ENCODE data around the gene GTF2E1. TPM values are rescaled to one million over a fixed set of nuclear protein-coding genes. Genes with fewer than 3 reads are reported as not detected.

The GTF2E1 gene
- total RNA-seq, 1 experiment from 2014 or later, result 21.5 TPM

DNA sequence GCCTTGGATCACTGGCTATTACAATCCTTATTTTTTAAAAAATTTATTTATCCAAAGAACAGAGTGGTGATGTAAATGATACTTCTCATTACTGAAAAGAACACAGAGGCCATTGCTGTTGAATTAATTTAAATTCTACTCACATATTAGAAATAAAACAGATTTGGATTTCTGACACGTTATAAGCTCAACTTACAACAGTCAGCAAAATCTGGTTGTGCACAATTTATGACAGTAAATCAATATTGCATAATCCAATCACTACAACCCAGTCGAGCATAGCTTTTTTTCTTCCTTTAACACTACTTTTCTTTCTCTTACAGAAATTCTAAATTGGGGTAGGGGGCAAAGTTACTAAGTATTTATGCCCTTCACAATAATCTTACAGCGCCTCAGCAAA, 43.2 kb upstream of the GTF2E1 start:
- CTCF ChIA-PET, result no interaction called here
- Histone ChIP-seq H3K79me2 (ENCODE audit: insufficient read depth, low read length) (no peaks in the 10 kb centered on the region; the same call in 1 of the 2 replicates), H3K4me1 (ENCODE audit: control insufficient read depth in 1 of 2, insufficient read depth in 2 of 2, low read length in 2 of 2) (no peaks in the 10 kb centered on the region), H2AFZ (ENCODE audit: low read depth, low read length, poor library complexity, severe bottlenecking) (no peak overlapping the region), H3K9me3 (ENCODE audit: control insufficient read depth in 1 of 2, insufficient read depth in 1 of 2, low read depth in 1 of 2, low read length in 2 of 2) (no peaks in the 10 kb centered on the region), H3K9me2 (ENCODE audit: insufficient read depth) (no peaks in the 10 kb centered on the region), H3K4me2 (ENCODE audit: low read length) (no peak overlapping the region), H3K36me3 (ENCODE audit: control insufficient read depth in 1 of 2, insufficient read depth in 2 of 2, low read length in 2 of 2) (no peaks in the 10 kb centered on the region; a peak in 1 of 4 replicates), H3K9ac (ENCODE audit: low read length) (no peak overlapping the region), H3K27ac (ENCODE audit: low read depth, low read length) (no peak overlapping the region), H3K27me3 (ENCODE audit: insufficient read depth, low read length) (no peaks in the 10 kb centered on the region), H4K20me1 (ENCODE audit: insufficient read depth) (no peaks in the 10 kb centered on the region), H3K4me3 (replicated peaks in 1 of 2; ENCODE audit: low read depth in 1 of 2, low read length in 2 of 2) (no peak overlapping the region)
- POLR2A ChIA-PET, result no interaction called here
- TF ChIP-seq CEBPB (IDR thresholded peaks at IDR 0.05; ENCODE audit: low read depth) (no peak), EZH2phosphoT487 (IDR thresholded peaks at IDR 0.05; ENCODE audit: borderline replicate concordance) (no peak), ZBTB33 (IDR thresholded peaks at IDR 0.05; ENCODE audit: extremely low read depth, insufficient replicate concordance, low read length) (no peak), RAD21 (IDR thresholded peaks at IDR 0.05; ENCODE audit: low read depth) (no peak), POLR2AphosphoS5 (IDR thresholded peaks at IDR 0.05; ENCODE audit: low read depth, low read length) (no peak), SP1 (IDR thresholded peaks at IDR 0.05; ENCODE audit: low read depth) (no peak), ATF3 (IDR thresholded peaks at IDR 0.05) (no peak), EGR1 (IDR thresholded peaks at IDR 0.05; ENCODE audit: low read depth) (no peak), CBX3 (IDR thresholded peaks at IDR 0.05; ENCODE audit: low read depth) (no peak), CTCF (IDR thresholded peaks at IDR 0.05 in 2 of 3, conservative IDR thresholded peaks at IDR 0.05 in 1 of 3; ENCODE audit: borderline replicate concordance in 1 of 3, insufficient read depth in 1 of 3, low read depth in 2 of 3, low read length in 2 of 3) (no peak)
- TF ChIP-seq, protein P1, sequence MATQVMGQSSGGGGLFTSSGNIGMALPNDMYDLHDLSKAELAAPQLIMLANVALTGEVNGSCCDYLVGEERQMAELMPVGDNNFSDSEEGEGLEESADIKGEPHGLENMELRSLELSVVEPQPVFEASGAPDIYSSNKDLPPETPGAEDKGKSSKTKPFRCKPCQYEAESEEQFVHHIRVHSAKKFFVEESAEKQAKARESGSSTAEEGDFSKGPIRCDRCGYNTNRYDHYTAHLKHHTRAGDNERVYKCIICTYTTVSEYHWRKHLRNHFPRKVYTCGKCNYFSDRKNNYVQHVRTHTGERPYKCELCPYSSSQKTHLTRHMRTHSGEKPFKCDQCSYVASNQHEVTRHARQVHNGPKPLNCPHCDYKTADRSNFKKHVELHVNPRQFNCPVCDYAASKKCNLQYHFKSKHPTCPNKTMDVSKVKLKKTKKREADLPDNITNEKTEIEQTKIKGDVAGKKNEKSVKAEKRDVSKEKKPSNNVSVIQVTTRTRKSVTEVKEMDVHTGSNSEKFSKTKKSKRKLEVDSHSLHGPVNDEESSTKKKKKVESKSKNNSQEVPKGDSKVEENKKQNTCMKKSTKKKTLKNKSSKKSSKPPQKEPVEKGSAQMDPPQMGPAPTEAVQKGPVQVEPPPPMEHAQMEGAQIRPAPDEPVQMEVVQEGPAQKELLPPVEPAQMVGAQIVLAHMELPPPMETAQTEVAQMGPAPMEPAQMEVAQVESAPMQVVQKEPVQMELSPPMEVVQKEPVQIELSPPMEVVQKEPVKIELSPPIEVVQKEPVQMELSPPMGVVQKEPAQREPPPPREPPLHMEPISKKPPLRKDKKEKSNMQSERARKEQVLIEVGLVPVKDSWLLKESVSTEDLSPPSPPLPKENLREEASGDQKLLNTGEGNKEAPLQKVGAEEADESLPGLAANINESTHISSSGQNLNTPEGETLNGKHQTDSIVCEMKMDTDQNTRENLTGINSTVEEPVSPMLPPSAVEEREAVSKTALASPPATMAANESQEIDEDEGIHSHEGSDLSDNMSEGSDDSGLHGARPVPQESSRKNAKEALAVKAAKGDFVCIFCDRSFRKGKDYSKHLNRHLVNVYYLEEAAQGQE (IDR thresholded peaks at IDR 0.05; ENCODE audit: low read depth), result no peak
- RAD21 ChIA-PET (ENCODE audit: low non-redundant PET in 1 of 2, low total read pairs in 2 of 2, uncharacterized antibody in 2 of 2, unreplicated experiment in 2 of 2), result no interaction called here
- intact Hi-C loops (cut with micrococcal nuclease), result no loop called here
- BruUV-seq (replicated peaks), result no TSS peak
- DNase-seq (ENCODE audit: low read depth, low spot score), result no peak
- ATAC-seq, result no peak
